Esophagus muscularis mucosa (tissue), 4 donors: ENCODE data around the gene PARN. TPM values are rescaled to one million over a fixed set of nuclear protein-coding genes. Genes with fewer than 3 reads are reported as not detected.

ENCODE experiments used
- DNase-seq: peaks from one replicate; pipeline ENCODE4 v3.0.0-alpha.2; 2017; ENCODE audit errors: extremely low spot score
- H3K27ac ChIP-seq, 4 donors: fragments of 200-600 bp; sonication (generic); replicated peaks in 1 of 4; 1 replicate in 3 of 4; 2 replicates in 1 of 4; pipeline ENCODE4 v1.5.1; 2016 to 2019; ENCODE audit warnings: mild to moderate bottlenecking in 1 of 4
- H3K27me3 ChIP-seq, 4 donors: fragments of 200-600 bp; sonication (generic); one replicate each; pipeline versions ENCODE4 v1.5.1 to v1.6.0; 2016 to 2019
- H3K36me3 ChIP-seq, 4 donors: fragments of 200-600 bp; sonication (generic); one replicate each; pipeline ENCODE4 v1.5.1; 2016 to 2019
- H3K4me1 ChIP-seq, 4 donors: fragments of 200-600 bp; sonication (generic); one replicate each; pipeline ENCODE4 v1.5.1; 2016 to 2019
- H3K4me3 ChIP-seq, 4 donors: fragments of 200-600 bp; sonication (generic); 1 replicate in 2 of 4; 2 replicates in 2 of 4; pipeline ENCODE4 v1.5.1; 2016 to 2019; ENCODE audit warnings: mild to moderate bottlenecking in 4 of 4, moderate library complexity in 1 of 4
- H3K9me3 ChIP-seq, 4 donors: fragments of 200-600 bp; sonication (generic); 1 replicate in 3 of 4; 2 replicates in 1 of 4; pipeline ENCODE4 v1.5.1; 2016 to 2019
- CTCF ChIP-seq, 3 experiments: fragments of 200-600 bp in 2 of 3; fragments of 450-650 bp in 1 of 3; sonication (generic) in 2 of 3; IDR thresholded peaks; one replicate each; pipeline ENCODE4 v1.5.1; 2017 to 2019; ENCODE audit warnings: antibody characterized with exemption in 3 of 3, mild to moderate bottlenecking in 2 of 3, moderate library complexity in 1 of 3
- EP300 ChIP-seq: sonication (generic); formaldehyde crosslinking; IDR thresholded peaks from one replicate; pipeline ENCODE4 v1.6.1; 2017; ENCODE audit warnings: antibody characterized with exemption
- POLR2A ChIP-seq: fragments of 450-650 bp; IDR thresholded peaks from one replicate; pipeline ENCODE4 v1.6.1; 2017; ENCODE audit warnings: antibody characterized with exemption, moderate library complexity, mild to moderate bottlenecking, low read depth
- POLR2AphosphoS5 ChIP-seq, 2 donors: sonication (generic); formaldehyde crosslinking; IDR thresholded peaks; one replicate each; pipeline ENCODE4 v1.6.1; 2017; ENCODE audit warnings: antibody characterized with exemption in 2 of 2
- WGBS: methylation state at CpG from one replicate; pipeline ENCODE4 v1.1.5; 2018; 5-methylcytosine and 5-hydroxymethylcytosine counted together
- intact Hi-C: fragments of 100-400 bp; cut with DNase I; formaldehyde crosslinking; loops from one replicate; pipeline ENCODE4 v1.15.1; 2023
- total RNA-seq, 4 donors: library from RNA; depleted of rRNA; stranded (reverse); fragments of >200 nt; gene quantifications; one replicate each; pipeline versions ENCODE4 v1.1.0 to v1.2.1, GENCODE V29; 2016

PARN gene
- total RNA-seq, 4 donors from 2014 or later: 32.6 to 43.5 (median 36.1) TPM

- TF ChIP-seq POLR2AphosphoS5 (IDR thresholded peaks at IDR 0.05): no peak
- TF ChIP-seq EP300: no peak
- no peak for TF ChIP-seq CTCF (IDR thresholded peaks at IDR 0.05)
- no peak for TF ChIP-seq POLR2A
- intact Hi-C loops: no loop called here
- Histone ChIP-seq H3K36me3 (peaks cover 0 to 11% (median 0%) of the 10 kb centered on the region in 4 donors), H3K4me3 (no peak overlapping the region), H3K27me3 (no peaks in the 10 kb centered on the region), H3K9me3 (no peaks in the 10 kb centered on the region), H3K4me1 (peaks cover 0 to 34% (median 27%) of the 10 kb centered on the region in 4 donors), H3K27ac (no peak overlapping the region)
- DNase-seq: no peak
- WGBS: 97% methylated on average over 2 of the region's 2 CpGs
Observed at GRCh38 chr16:14565688-14566025, 64.4 kb downstream of the PARN start.

- peaks cover 0 to 14% (median 0%) of the 10 kb centered on the region in 4 donors for H3K36me3 ChIP-seq
- H3K4me1 ChIP-seq: peaks cover 0 to 34% (median 27%) of the 10 kb centered on the region in 4 donors
- H3K27ac ChIP-seq: no peak overlapping the region
- H3K4me3 ChIP-seq: peak overlapping the region in 2 of 4 donors; percentile 3 to 5
- 46% methylated on average over 5 of the region's 5 CpGs for WGBS
- no peak for TF ChIP-seq CTCF (IDR thresholded peaks at IDR 0.05)
- no peak for TF ChIP-seq POLR2AphosphoS5 (IDR thresholded peaks at IDR 0.05)
- TF ChIP-seq EP300: no peak
- TF ChIP-seq POLR2A: no peak
- no peaks in the 10 kb centered on the region for H3K27me3 ChIP-seq
- intact Hi-C loops: no loop called here
- no peak for DNase-seq
- H3K9me3 ChIP-seq: no peaks in the 10 kb centered on the region
Observed at GRCh38 chr16:14564861-14565687, 65.0 kb downstream of the PARN start.

GRCh38 chr16:14564323-14564722 lies 65.7 kb downstream of the PARN start:
- WGBS: 89% methylated on average over 9 of the region's 9 CpGs
- peaks cover 0 to 34% (median 27%) of the 10 kb centered on the region in 4 donors for H3K4me1 ChIP-seq

GRCh38 chr16:14562691-14563491 lies 67.2 kb downstream of the PARN start:
- Histone ChIP-seq H3K27me3 (no peaks in the 10 kb centered on the region), H3K9me3 (no peaks in the 10 kb centered on the region), H3K36me3 (peaks cover 0 to 7% (median 2%) of the 10 kb centered on the region in 4 donors), H3K4me1 (peaks cover 0 to 34% (median 27%) of the 10 kb centered on the region in 4 donors), H3K4me3 (no peak overlapping the region), H3K27ac (no peak overlapping the region)
- no peak for TF ChIP-seq POLR2A
- TF ChIP-seq CTCF (IDR thresholded peaks at IDR 0.05): peak in 1 of 3 experiments; percentile 17
- TF ChIP-seq EP300: no peak
- TF ChIP-seq POLR2AphosphoS5 (IDR thresholded peaks at IDR 0.05): no peak
- WGBS: 62% methylated on average over 8 of the region's 8 CpGs
- intact Hi-C loops: no loop called here
- DNase-seq: no peak

More at GRCh38 chr16:14564323-14564722, 65.7 kb downstream of the PARN start:
- Histone ChIP-seq H3K36me3 (peaks cover 0 to 8% (median 0%) of the 10 kb centered on the region in 4 donors), H3K4me3 (peak overlapping the region in 1 of 4 donors; percentile 3), H3K27ac (no peak overlapping the region), H3K27me3 (no peaks in the 10 kb centered on the region), H3K9me3 (no peaks in the 10 kb centered on the region)
- no peak for DNase-seq
- TF ChIP-seq POLR2A (no peak), EP300 (no peak), POLR2AphosphoS5 (IDR thresholded peaks at IDR 0.05) (no peak), CTCF (IDR thresholded peaks at IDR 0.05) (no peak)
- intact Hi-C loops: no loop called here
